ENCODE results near the gene ARHGEF25. TPM values are rescaled to one million over a fixed set of nuclear protein-coding genes. Genes with fewer than 3 reads are reported as not detected.

Gene ARHGEF25
- total and polyA plus RNA-seq, 2 of the 4 experiments (the other 2 are of a cell fraction), result 6.3 to 17.9 TPM

GRCh38 chr12:57585156-57585555 is 26.1 kb upstream of the ARHGEF25 start:
- Histone ChIP-seq H2BK20ac (ENCODE audit: low read depth, low read length) (no peak overlapping the region), H2BK15ac (ENCODE audit: low read depth, low read length) (no peak overlapping the region), H2AK5ac (ENCODE audit: low read depth, low read length) (no peak overlapping the region), H3K4me1 (ENCODE audit: control insufficient read depth, insufficient read depth, low read length) (no peaks in the 10 kb centered on the region), H3K9me3 (ENCODE audit: control insufficient read depth, insufficient read depth, low read length) (no peaks in the 10 kb centered on the region), H4K8ac (ENCODE audit: low read depth in 2 of 2, low read length in 2 of 2) (no peak overlapping the region), H3K18ac (ENCODE audit: low read depth, low read length) (no peak overlapping the region), H3K4ac (ENCODE audit: low read depth, low read length) (no peak overlapping the region), H3K14ac (replicated peaks; ENCODE audit: low read depth, low read length) (no peak overlapping the region), H3K23ac (ENCODE audit: low read depth, low read length) (no peak overlapping the region), H3K56ac (ENCODE audit: extremely low read depth, insufficient read depth, low read length) (no peak overlapping the region), H4K91ac (ENCODE audit: insufficient read depth, low read depth, low read length) (no peak overlapping the region), H3K79me1 (ENCODE audit: low read depth in 1 of 2, low read length in 2 of 2) (no peaks in the 10 kb centered on the region), H2AK9ac (replicated peaks; ENCODE audit: low read depth, low read length, poor library complexity) (no peak overlapping the region), H3K27me3 (ENCODE audit: control insufficient read depth, insufficient read depth, low read length) (peaks cover 36% of the 10 kb centered on the region), H4K5ac (ENCODE audit: low read depth, low read length) (no peak overlapping the region), H3K4me3 (ENCODE audit: insufficient read depth, low read depth, low read length) (no peak overlapping the region), H2BK5ac (ENCODE audit: low read depth, low read length, poor library complexity, severe bottlenecking) (no peak overlapping the region), H4K20me1 (ENCODE audit: insufficient read depth, low read length) (no peaks in the 10 kb centered on the region), H3K36me3 (ENCODE audit: control insufficient read depth, insufficient read depth, low read length) (no peaks in the 10 kb centered on the region), H3K9ac (ENCODE audit: low read depth, low read length) (no peak overlapping the region), H3K4me2 (ENCODE audit: low read depth, low read length) (no peak overlapping the region), H3K27ac (ENCODE audit: insufficient read depth, low read length) (no peak overlapping the region), H2AFZ (replicated peaks; ENCODE audit: low read length, poor library complexity) (no peak overlapping the region), H2BK120ac (ENCODE audit: low read depth, low read length) (no peak overlapping the region), H3K9me1 (ENCODE audit: insufficient read depth, low read length) (no peaks in the 10 kb centered on the region; the same call in 1 of the 2 replicates)
- no CpG with 5 or more reads among the region's 2 CpGs for WGBS, 2 experiments (ENCODE audit: extremely low coverage in 2 of 2, insufficient read length in 1 of 2)
- ChIA-PET POLR2A (ENCODE audit: unreplicated experiment) (interaction anchor here (0.6 kb wide), 1 partner anchor 55 kb away, joined by 3 read pairs; no protein-coding TSS in a partner anchor), CTCF (interaction anchor here (0.7 to 1.7 kb wide), 4 partner anchors 36 to 48 kb away, joined by 3 to 11 read pairs (median 5); partner anchors contain the start of gene B4GALNT1)
- in situ Hi-C loops (cut with MboI; ENCODE audit: low sequenced_read_pairs), result loop anchor here (10.0 kb wide), 1 partner anchor 150 kb away; the partner anchor contains the start of gene AGAP2
- intact Hi-C loops (cut with micrococcal nuclease), result no loop called here
- DNase-seq (no peak), ATAC-seq (ENCODE audit: low read depth) (no peak)
- TF ChIP-seq FOS (IDR thresholded peaks at IDR 0.05; ENCODE audit: low read depth, low read length) (no peak), CEBPB (IDR thresholded peaks at IDR 0.05; ENCODE audit: low read depth, low read length) (no peak), ELK1 (IDR thresholded peaks at IDR 0.05; ENCODE audit: borderline replicate concordance, low read depth, low read length) (no peak), RCOR1 (IDR thresholded peaks at IDR 0.05; ENCODE audit: insufficient replicate concordance, low read length) (no peak), NFE2L2 (IDR thresholded peaks at IDR 0.05; ENCODE audit: low read depth, low read length) (no peak), RFX5 (IDR thresholded peaks at IDR 0.05; ENCODE audit: low read depth, low read length) (no peak), MXI1 (IDR thresholded peaks at IDR 0.05; ENCODE audit: borderline replicate concordance, low read depth, low read length) (no peak), SMC3 (IDR thresholded peaks at IDR 0.05; ENCODE audit: low read depth, low read length) (no peak)
- no TSS peak for BruUV-seq (replicated peaks)
- dilution Hi-C loops (cut with HindIII; ENCODE audit: low sequenced_read_pairs, unreplicated experiment), result no loop called here

Data from IMR-90 (cell line).